Activated T-cell treated with anti-CD3 and anti-CD28 coated beads, Interleukin-2, amount 50 U/mL, for 72 hours (primary cell): Measurements from ENCODE around the gene UBE2Q1. TPM values are rescaled to one million over a fixed set of nuclear protein-coding genes. Genes with fewer than 3 reads are reported as not detected.

ENCODE experiments used
- ATAC-seq, 2 donors: fragments of 150-1000 bp; cut with Tn5 transposase; replicated peaks in 1 of 2; 2 replicates each; pipeline ENCODE4 v1.10.0; 2021; ENCODE audit warnings: moderate library complexity in 2 of 2, mild to moderate bottlenecking in 1 of 2
- DNase-seq, 2 donors: peaks; one replicate each; pipeline ENCODE4 v3.0.0; 2021 to 2022; ENCODE audit warnings: mixed read lengths in 1 of 2
- H3K27ac Mint-ChIP-seq: one replicate; pipeline ENCODE4 v1.8.0; 2022; ENCODE audit warnings: mild to moderate bottlenecking, moderate library complexity, mixed read lengths
- H3K27me3 Mint-ChIP-seq: one replicate; pipeline ENCODE4 v1.8.0; 2022; ENCODE audit warnings: low read depth, mixed read lengths
- H3K36me3 Mint-ChIP-seq, 2 donors: one replicate each; pipeline ENCODE4 v1.8.0; 2022; ENCODE audit warnings: mixed read lengths in 2 of 2, mild to moderate bottlenecking in 1 of 2; ENCODE audit not compliant: insufficient read depth in 2 of 2
- H3K4me1 Mint-ChIP-seq: one replicate; pipeline ENCODE4 v1.8.0; 2022; ENCODE audit warnings: low read depth, mixed read lengths
- H3K4me3 Mint-ChIP-seq, 2 donors: one replicate each; pipeline ENCODE4 v1.8.0; 2022; ENCODE audit warnings: mild to moderate bottlenecking in 2 of 2, mixed read lengths in 2 of 2, moderate library complexity in 2 of 2
- H3K9me3 Mint-ChIP-seq, 2 donors: one replicate each; pipeline ENCODE4 v1.8.0; 2022; ENCODE audit warnings: mixed read lengths in 2 of 2
- total RNA-seq, 2 donors: library from RNA; stranded (reverse); gene quantifications; one replicate each; pipeline ENCODE4 v1.2.3, GENCODE V29; 2022

Gene UBE2Q1
- total RNA-seq, 2 donors from 2014 or later, result 99.6 to 102 TPM

- peak in 1 of 2 donors; percentile 36 for ATAC-seq
- DNase-seq, result no peak
- H3K27ac Mint-ChIP-seq, result no peak overlapping the region
- no peaks in the 10 kb centered on the region for H3K9me3 Mint-ChIP-seq
- H3K4me1 Mint-ChIP-seq, result peaks cover 4% of the 10 kb centered on the region
- no peaks in the 10 kb centered on the region for H3K27me3 Mint-ChIP-seq
- H3K4me3 Mint-ChIP-seq, result no peak overlapping the region
- H3K36me3 Mint-ChIP-seq, result peaks cover 26 to 62% of the 10 kb centered on the region in 2 donors
Observed at GRCh38 chr1:154589780-154590179, 31.3 kb upstream of the UBE2Q1 start.

- Mint-ChIP-seq H3K4me1 (peaks cover 4% of the 10 kb centered on the region), H3K4me3 (no peak overlapping the region), H3K27me3 (no peaks in the 10 kb centered on the region), H3K27ac (no peak overlapping the region), H3K36me3 (peaks cover 20 to 56% of the 10 kb centered on the region in 2 donors), H3K9me3 (no peaks in the 10 kb centered on the region)
- DNase-seq, result no peak
- no peak for ATAC-seq
Observed at GRCh38 chr1:154586641-154587040, 28.2 kb upstream of the UBE2Q1 start.

GRCh38 chr1:154586231-154586630 is 27.8 kb upstream of the UBE2Q1 start:
- ATAC-seq (no peak), DNase-seq (no peak)
- Mint-ChIP-seq H3K27ac (no peak overlapping the region), H3K36me3 (peaks cover 20 to 56% of the 10 kb centered on the region in 2 donors), H3K9me3 (no peaks in the 10 kb centered on the region), H3K27me3 (no peaks in the 10 kb centered on the region), H3K4me1 (peaks cover 2% of the 10 kb centered on the region), H3K4me3 (no peak overlapping the region)

DNA sequence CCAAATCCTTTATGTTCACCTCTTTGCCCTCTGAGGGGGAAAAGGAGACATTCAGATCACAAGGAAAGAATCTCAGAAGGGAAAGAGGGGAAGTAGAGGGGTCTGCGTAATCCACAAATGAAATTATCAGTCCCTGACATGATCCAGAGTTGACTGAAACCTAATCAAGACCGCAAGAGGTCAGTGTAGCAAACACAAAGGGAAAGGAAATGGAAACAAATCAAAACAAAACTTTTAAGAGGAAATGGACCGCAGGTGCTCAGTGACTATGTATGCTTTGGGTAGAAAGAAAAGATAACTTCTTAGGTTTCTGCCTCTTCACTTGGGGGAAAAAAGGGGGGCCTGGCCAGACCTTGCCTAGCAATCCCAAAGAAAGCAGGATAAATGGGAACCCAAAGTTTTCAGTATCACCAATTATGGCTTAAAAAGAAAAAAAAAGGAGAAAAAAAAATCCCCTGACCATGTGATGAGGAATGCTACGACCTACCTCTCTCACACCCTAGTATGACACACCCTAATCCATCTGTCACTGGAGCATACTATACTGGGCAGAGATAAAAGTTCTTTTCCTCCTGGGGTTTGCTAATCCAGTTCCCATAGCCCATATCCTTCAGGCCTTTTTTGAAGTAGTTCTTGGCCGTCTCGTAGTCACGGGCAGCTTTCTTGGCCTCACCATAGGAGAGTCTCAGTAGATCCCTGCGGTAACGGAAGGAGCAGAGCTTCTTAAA is 26.0 kb upstream of the UBE2Q1 start:
- Mint-ChIP-seq H3K27me3 (no peaks in the 10 kb centered on the region), H3K4me1 (no peaks in the 10 kb centered on the region), H3K4me3 (no peak overlapping the region), H3K36me3 (peaks cover 19 to 50% of the 10 kb centered on the region in 2 donors), H3K27ac (peak overlapping the region; percentile 18), H3K9me3 (no peaks in the 10 kb centered on the region)
- DNase-seq (no peak), ATAC-seq (no peak)

DNA sequence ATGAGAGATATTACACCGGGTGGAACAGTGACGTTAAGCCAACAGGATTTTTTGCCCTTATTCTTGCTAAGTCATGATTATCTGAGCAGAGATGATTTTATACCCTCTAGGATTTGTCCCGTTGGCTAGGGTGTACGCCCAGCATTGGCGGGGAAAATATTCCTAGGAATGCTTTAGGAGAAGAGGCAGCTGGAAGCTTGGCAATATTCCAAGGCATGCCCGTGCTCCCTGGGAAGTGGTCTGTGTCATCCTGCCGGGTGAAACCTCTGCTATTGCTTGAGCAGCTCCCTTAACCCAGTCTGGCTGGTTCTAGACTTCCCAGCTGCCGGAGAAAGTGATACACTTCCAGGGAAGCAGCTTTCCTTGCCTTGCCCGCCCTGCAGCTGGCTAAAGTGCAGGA is 25.3 kb upstream of the UBE2Q1 start:
- Mint-ChIP-seq H3K36me3 (peaks cover 17 to 48% of the 10 kb centered on the region in 2 donors), H3K4me1 (no peaks in the 10 kb centered on the region), H3K4me3 (no peak overlapping the region), H3K9me3 (no peaks in the 10 kb centered on the region), H3K27me3 (no peaks in the 10 kb centered on the region), H3K27ac (peak overlapping the region; percentile 55)
- no peak for ATAC-seq
- no peak for DNase-seq

DNA sequence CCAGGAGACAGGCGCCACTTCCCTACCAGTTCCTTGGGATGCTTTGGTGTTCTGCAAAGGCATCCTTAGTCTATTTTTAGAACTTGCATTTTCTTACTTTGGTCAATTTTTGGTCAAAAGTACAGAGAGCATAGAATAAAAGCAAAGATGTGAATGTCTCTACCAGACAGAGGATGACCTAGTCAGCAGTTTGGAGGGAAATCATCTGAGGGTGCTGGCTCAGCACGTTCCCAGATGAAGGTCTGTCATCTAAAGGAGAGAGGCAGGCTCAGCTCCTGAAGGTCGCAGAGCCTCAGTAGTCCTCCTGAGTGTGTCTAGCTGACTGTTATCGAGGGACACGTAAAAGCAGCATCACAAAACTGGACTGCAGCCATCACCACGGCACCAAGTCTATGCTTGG is 24.4 kb upstream of the UBE2Q1 start:
- DNase-seq (no peak), ATAC-seq (no peak)
- H3K27me3 Mint-ChIP-seq, result no peaks in the 10 kb centered on the region
- peaks cover 19 to 47% of the 10 kb centered on the region in 2 donors for H3K36me3 Mint-ChIP-seq
- H3K4me3 Mint-ChIP-seq, result no peak overlapping the region
- no peak overlapping the region for H3K27ac Mint-ChIP-seq
- H3K4me1 Mint-ChIP-seq, result no peaks in the 10 kb centered on the region
- H3K9me3 Mint-ChIP-seq, result no peaks in the 10 kb centered on the region

- Mint-ChIP-seq H3K4me1 (no peaks in the 10 kb centered on the region), H3K27me3 (no peaks in the 10 kb centered on the region), H3K4me3 (no peak overlapping the region), H3K27ac (no peak overlapping the region), H3K36me3 (peaks cover 18 to 38% of the 10 kb centered on the region in 2 donors), H3K9me3 (no peaks in the 10 kb centered on the region)
- DNase-seq (no peak), ATAC-seq (no peak)
Observed at GRCh38 chr1:154581766-154582165, 23.3 kb upstream of the UBE2Q1 start.

GRCh38 chr1:154579374-154579773 is 20.9 kb upstream of the UBE2Q1 start:
- H3K27me3 Mint-ChIP-seq, result no peaks in the 10 kb centered on the region
- no peaks in the 10 kb centered on the region for H3K9me3 Mint-ChIP-seq
- no peak overlapping the region for H3K4me3 Mint-ChIP-seq
- H3K36me3 Mint-ChIP-seq, result peaks cover 9 to 20% of the 10 kb centered on the region in 2 donors
- H3K4me1 Mint-ChIP-seq, result no peaks in the 10 kb centered on the region
- no peak overlapping the region for H3K27ac Mint-ChIP-seq
- no peak for ATAC-seq
- DNase-seq, result no peak

DNA sequence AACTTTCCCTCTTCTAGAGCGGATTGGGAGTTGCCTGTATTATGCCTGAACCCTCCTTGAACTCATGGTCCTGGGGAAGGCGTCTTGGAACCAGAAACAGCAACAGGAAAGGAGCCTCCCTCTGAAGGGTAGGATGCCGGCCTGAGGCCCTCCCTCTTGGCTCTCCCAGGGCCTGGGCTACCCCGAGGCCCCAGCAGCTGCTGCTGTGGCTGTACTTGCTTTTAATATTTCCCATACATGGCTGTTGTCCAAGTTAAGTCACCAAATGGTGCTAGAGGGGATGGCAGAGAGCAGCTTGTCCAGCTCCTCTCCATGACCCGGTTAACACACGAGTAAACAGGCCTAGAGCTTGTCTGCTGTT is 19.6 kb upstream of the UBE2Q1 start:
- peak in 1 of 2 donors; percentile 3 for ATAC-seq
- Mint-ChIP-seq H3K36me3 (peaks cover 5 to 12% of the 10 kb centered on the region in 2 donors), H3K27ac (no peak overlapping the region)

DNA sequence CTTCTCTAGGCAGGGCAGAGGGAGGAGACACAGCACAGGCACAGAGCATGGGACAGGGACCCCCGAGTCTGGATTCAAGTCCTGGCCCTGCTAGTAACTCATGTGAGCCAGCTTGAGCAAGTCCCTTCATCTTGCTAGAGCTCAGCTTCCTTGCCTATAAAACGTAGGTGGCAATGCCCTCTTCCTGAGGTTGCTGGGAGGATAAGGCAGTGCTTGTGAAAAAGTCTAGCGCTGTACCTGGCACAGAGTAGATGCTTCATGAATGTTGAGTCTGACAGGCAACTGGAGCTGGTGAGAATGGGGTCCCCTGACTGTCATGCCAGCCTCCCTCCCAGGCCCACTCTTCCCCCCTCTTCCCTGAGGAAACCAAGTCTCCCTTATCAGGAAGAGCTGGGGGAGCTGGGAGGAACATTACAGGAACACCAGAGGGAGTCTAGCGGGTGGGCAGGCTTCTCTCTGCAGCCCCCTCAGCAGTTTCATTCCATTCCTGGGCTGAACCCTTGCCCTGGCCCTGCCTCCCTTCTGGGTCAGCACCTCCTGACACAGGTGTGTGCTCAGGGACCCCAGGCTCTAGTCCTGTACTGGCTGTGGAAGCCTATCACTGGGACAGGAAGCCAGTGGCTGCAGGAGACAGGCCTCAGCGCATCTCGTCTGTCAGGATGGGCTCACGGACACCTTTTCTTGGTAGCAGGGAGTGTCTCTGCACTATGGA is 19.0 kb upstream of the UBE2Q1 start:
- Mint-ChIP-seq H3K4me3 (no peak overlapping the region), H3K4me1 (no peaks in the 10 kb centered on the region), H3K9me3 (no peaks in the 10 kb centered on the region), H3K27ac (no peak overlapping the region), H3K36me3 (peaks cover 5 to 10% of the 10 kb centered on the region in 2 donors), H3K27me3 (no peaks in the 10 kb centered on the region)
- DNase-seq, result no peak
- no peak for ATAC-seq

More for the DNA sequence above, 19.6 kb upstream of the UBE2Q1 start:
- Mint-ChIP-seq H3K27me3 (no peaks in the 10 kb centered on the region), H3K9me3 (no peaks in the 10 kb centered on the region), H3K4me1 (no peaks in the 10 kb centered on the region), H3K4me3 (no peak overlapping the region)
- DNase-seq, result no peak

DNA sequence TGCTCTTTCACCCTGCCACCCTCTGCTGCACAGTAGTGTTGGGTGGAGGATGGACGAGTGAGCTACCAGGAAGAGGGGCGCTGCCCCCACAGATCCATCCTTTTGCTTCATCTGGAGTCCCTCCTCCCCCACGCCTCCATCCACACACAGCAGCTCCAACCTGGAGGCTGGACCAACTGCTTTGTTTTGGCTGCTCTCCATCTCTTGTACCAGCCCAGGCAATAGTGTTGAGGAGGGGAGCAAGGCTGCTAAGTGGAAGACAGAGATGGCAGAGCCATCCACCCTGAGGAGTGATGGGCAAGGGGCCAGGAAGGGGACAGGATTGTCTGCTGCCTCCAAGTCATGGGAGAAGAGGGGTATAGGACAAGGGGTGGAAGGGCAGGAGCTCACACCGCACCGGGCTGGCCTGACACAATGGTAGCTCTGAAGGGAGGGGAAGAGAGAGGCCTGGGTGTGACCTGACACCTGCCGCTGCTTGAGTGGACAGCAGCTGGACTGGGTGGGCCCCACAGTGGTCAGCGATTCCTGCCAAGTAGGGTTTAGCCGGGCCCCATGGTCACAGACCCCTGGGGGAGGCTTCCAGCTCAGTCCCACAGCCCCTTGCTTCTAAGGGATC is 17.6 kb upstream of the UBE2Q1 start:
- H3K27me3 Mint-ChIP-seq, result peaks cover 7% of the 10 kb centered on the region
- DNase-seq (no peak), ATAC-seq (peak in 1 of 2 donors; percentile 3)
- H3K27ac Mint-ChIP-seq, result no peak overlapping the region
- no peaks in the 10 kb centered on the region for H3K9me3 Mint-ChIP-seq
- no peak overlapping the region for H3K4me3 Mint-ChIP-seq
- H3K4me1 Mint-ChIP-seq, result no peaks in the 10 kb centered on the region
- H3K36me3 Mint-ChIP-seq, result peaks cover 5 to 7% of the 10 kb centered on the region in 2 donors

DNA sequence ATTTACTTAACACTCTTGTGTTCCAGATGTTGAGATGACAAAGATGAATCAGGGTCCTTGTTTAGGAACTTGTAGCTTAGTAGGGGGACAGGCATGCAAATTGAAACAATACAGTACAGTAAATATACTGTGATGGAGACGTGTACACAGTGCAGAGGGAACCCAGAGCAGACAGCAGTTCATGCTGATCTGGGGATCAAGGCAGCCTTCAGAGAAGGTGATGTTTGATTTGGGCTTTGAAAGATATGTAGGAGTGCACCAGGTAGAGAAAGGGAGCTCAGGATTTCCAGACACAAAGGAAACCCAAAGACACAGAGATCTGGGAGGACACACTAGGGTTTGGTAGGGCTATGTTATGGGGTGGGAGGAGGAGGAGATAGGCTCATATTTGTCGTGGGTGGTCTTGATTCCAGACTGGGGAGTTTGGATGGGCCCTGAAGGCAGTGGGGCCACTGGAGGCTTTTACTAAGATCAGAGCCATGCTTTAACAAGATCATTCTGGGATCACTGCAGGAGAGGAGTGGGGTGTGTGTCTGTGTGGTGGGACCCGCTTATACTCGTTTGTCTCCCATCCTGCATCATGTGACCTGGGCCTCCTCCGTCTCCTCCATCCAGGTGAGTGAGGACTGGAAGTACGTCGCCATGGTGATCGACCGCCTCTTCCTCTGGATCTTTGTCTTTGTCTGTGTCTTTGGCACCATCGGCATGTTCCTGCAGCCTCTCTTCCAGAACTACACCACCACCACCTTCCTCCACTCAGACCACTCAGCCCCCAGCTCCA is 16.9 kb upstream of the UBE2Q1 start:
- peaks cover 3 to 5% of the 10 kb centered on the region in 2 donors for H3K36me3 Mint-ChIP-seq
- H3K4me3 Mint-ChIP-seq, result no peak overlapping the region
- H3K9me3 Mint-ChIP-seq, result no peaks in the 10 kb centered on the region
- no peak for ATAC-seq
- H3K27me3 Mint-ChIP-seq, result peaks cover 9% of the 10 kb centered on the region
- no peak for DNase-seq
- no peaks in the 10 kb centered on the region for H3K4me1 Mint-ChIP-seq
- H3K27ac Mint-ChIP-seq, result no peak overlapping the region

DNA sequence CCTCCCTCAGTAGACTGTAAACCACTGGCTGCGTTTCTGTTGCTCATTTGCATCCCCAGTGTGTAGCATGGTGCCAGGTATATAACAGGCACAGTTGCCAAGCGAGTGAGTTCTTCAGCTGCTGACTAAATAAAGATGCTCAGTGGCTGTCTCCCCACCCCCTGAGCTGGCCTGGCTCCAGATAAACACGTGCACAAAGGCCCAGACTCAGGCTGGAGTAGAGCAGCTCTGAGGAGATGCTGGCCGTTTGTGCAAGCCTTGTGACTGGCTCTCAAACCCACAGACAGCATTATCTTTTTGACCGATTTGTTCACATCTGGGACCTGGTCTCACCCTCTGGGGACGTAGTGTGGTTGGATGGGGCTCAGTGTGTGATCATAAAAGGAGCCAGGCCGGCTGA is 16.3 kb upstream of the UBE2Q1 start:
- H3K9me3 Mint-ChIP-seq, result no peaks in the 10 kb centered on the region
- ATAC-seq (peak in 1 of 2 donors; percentile 7), DNase-seq (no peak)
- peaks cover 9% of the 10 kb centered on the region for H3K27me3 Mint-ChIP-seq
- H3K27ac Mint-ChIP-seq, result no peak overlapping the region
- H3K4me1 Mint-ChIP-seq, result no peaks in the 10 kb centered on the region
- peaks cover 3 to 5% of the 10 kb centered on the region in 2 donors for H3K36me3 Mint-ChIP-seq
- no peak overlapping the region for H3K4me3 Mint-ChIP-seq
